Muscle layer of duodenum (tissue), 2 donors: ENCODE results near the gene UBTF.
A peak's percentile ranks its signal among the peaks of the same experiment; 100 is the strongest.

Experiments
- H3K27ac ChIP-seq: one replicate; pipeline ENCODE4 v1.7.0; 2013; ENCODE audit warnings: mild to moderate bottlenecking, low read length
- H3K27me3 ChIP-seq: one replicate; pipeline ENCODE4 v1.7.0; 2013; ENCODE audit warnings: low read depth, mild to moderate bottlenecking, control low read depth, low read length
- H3K36me3 ChIP-seq, 2 donors: one replicate each; pipeline ENCODE4 v1.7.0; 2013; ENCODE audit warnings: low read length in 2 of 2, control low read depth in 1 of 2, mild to moderate bottlenecking in 1 of 2; ENCODE audit not compliant: insufficient read depth in 2 of 2, control insufficient read depth in 1 of 2
- H3K4me1 ChIP-seq, 2 donors: one replicate each; pipeline ENCODE4 v1.7.0; 2013; ENCODE audit warnings: low read length in 2 of 2, mild to moderate bottlenecking in 2 of 2, control low read depth in 1 of 2, moderate library complexity in 1 of 2; ENCODE audit not compliant: insufficient read depth in 2 of 2, control insufficient read depth in 1 of 2
- H3K4me3 ChIP-seq, 2 donors: one replicate each; pipeline ENCODE4 v1.7.0; 2013; ENCODE audit warnings: low read length in 2 of 2, low read depth in 1 of 2, mild to moderate bottlenecking in 1 of 2
- H3K9me3 ChIP-seq, 2 donors: one replicate each; pipeline ENCODE4 v1.7.0; 2013; ENCODE audit warnings: low read length in 2 of 2, control low read depth in 1 of 2, mild to moderate bottlenecking in 1 of 2; ENCODE audit not compliant: control insufficient read depth in 1 of 2
- donor health status: healthy.

The UBTF gene

DNA sequence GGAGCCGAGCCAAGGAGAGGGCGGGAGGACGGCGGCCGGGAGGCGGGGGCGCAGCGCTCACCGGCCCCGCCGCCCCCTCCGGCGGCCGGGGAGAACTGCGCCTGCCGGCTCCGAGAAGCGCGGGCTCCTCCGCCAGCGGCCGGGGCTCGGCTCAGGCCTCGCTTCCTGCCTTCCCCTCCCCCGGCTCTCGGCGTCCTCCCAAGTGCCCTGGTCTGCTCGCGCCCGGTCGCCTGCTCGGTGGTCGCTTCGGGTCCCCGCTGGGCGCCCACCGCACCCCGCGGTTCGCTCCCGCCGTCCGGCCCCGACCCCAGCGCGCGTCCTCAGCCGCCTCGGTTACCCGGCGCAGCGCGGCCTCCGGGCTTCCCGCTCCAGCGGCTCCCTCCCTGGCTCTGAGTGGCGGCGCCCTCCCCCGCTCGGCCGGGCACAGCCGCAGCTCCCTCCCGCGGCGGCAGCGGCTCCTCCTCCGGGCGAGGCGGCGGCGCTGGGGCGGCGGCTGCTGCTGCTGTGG, 313 bp downstream of the UBTF start:
- no peak overlapping the region for H3K27ac ChIP-seq
- peaks cover 24 to 42% of the 10 kb centered on the region in 2 donors for H3K4me1 ChIP-seq
- H3K27me3 ChIP-seq: no peaks in the 10 kb centered on the region
- peak overlapping the region; percentile 33 to 62 for H3K4me3 ChIP-seq
- H3K36me3 ChIP-seq: peaks cover 27 to 29% of the 10 kb centered on the region in 2 donors
- no peaks in the 10 kb centered on the region for H3K9me3 ChIP-seq

DNA sequence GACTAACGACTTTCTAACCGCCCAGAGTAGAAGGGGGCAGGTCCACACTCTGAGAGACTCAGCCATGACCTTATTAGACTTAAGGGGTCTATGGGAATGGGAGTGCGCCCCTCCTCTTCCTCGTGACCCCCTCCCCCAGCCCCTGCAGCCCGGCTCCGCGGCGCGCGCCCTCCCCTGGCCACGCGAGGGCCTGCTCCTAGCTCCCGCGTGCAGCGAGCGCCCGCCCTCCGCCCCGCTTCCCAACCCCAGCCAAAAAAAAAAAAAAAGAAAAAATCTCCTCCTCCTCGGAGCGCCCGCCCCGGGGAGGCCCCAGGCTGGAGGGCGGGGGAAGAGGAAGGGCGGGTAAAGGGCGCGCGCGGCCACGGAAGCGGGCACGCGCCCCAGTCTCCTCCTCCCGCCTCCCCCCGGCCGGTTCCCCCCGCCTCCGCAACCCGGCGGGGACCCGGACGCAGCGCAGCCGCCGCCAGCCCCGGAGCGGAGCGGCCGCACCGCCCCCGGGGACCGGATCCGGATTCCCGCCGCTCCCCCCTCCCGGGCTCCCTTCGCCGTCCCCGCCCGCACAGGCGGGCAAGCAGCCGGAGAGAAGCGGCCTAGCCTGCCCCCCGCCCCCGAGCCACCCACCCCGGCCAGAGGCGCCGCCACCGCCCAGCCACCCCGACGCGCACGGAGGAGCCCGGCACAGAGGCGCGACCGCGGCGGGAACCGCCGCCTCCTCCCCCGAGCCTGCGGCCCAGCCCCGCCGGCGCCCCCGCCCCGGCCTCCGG, 949 bp downstream of the UBTF start:
- Histone ChIP-seq H3K36me3 (peaks cover 31 to 35% of the 10 kb centered on the region in 2 donors), H3K9me3 (no peaks in the 10 kb centered on the region), H3K4me3 (peak overlapping the region; percentile 49 to 54), H3K27me3 (no peaks in the 10 kb centered on the region), H3K4me1 (peaks cover 20 to 36% of the 10 kb centered on the region in 2 donors), H3K27ac (peak overlapping the region; percentile 76)

DNA sequence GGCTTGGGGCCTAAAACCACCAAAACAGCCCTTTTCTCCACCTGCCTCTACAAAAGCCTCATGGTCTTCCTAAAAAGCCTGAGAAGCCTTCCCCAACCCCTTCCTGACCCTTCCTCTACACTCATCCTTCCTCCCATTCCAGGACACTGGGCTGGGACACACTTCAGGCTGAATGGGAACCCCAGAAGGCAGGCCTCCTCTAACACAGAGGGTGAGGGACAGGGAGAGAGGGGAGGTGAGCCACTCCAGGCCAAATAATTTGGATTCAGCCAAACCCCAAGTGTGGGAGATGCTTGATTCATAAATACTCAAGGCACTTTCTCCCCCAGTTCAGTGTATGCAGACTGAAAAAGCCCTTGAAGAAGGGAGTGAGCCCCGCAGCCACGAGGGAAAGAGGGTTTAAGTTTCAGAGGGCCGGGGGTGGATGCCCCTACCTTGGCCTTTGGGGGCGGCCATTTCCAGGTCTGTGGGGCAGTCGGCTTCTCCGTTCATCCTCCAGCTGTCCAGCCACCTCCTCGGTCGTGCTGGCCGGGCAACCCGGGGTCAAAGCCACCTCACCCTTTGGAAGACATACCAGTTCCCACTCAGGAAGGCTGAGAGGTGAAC, 1.6 kb downstream of the UBTF start:
- Histone ChIP-seq H3K27me3 (no peaks in the 10 kb centered on the region), H3K9me3 (no peaks in the 10 kb centered on the region), H3K36me3 (peaks cover 31 to 35% of the 10 kb centered on the region in 2 donors), H3K27ac (peak overlapping the region; percentile 76), H3K4me3 (peak overlapping the region; percentile 49 to 54), H3K4me1 (peaks cover 14 to 32% of the 10 kb centered on the region in 2 donors)

DNA sequence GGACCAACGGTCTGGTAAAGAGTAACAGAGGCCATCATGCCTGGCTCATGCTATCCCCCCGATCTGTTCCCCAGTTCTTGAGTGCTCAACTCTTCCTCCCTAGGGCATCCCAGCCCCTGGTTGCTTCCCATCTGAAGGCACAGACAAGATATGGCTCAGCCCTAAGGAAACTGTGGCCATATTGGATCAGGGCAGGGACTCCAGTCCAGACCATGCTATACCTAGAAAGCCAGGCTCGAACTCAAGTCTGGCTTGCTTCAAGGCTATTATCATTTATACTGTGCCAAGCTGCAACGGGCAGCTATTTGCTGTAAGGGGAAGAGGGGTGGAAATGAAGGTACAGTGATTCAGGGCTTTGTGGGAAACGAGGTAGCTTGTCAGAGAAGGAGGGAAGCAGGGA, 2.8 kb downstream of the UBTF start:
- Histone ChIP-seq H3K36me3 (peaks cover 31 to 35% of the 10 kb centered on the region in 2 donors), H3K27ac (no peak overlapping the region)

DNA sequence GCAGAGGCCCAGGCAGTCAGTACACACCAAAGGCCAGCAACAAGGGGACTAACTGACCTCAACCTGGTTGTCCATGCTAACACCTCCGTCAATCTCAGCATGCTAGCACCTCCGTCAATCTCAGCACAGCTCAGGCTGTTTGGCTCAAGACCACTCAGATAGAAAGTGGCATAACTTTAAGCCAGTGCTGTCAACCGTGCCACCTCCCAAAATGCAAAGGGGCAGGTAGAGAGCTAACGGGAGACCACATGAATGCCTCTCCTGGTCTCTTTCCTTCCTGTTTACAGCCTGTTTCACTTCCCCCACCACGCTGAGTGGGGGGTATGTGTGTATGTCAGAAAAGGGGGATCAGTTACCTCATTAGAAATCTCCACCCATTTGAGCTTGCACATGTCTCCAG, 3.3 kb downstream of the UBTF start:
- Histone ChIP-seq H3K4me1 (peaks cover 14 to 26% of the 10 kb centered on the region in 2 donors), H3K9me3 (no peaks in the 10 kb centered on the region), H3K36me3 (peaks cover 35 to 40% of the 10 kb centered on the region in 2 donors), H3K4me3 (no peak overlapping the region), H3K27ac (no peak overlapping the region), H3K27me3 (no peaks in the 10 kb centered on the region)

More for the DNA sequence above, 2.8 kb downstream of the UBTF start:
- no peak overlapping the region for H3K4me3 ChIP-seq
- peaks cover 14 to 24% of the 10 kb centered on the region in 2 donors for H3K4me1 ChIP-seq
- no peaks in the 10 kb centered on the region for H3K27me3 ChIP-seq
- no peaks in the 10 kb centered on the region for H3K9me3 ChIP-seq

DNA sequence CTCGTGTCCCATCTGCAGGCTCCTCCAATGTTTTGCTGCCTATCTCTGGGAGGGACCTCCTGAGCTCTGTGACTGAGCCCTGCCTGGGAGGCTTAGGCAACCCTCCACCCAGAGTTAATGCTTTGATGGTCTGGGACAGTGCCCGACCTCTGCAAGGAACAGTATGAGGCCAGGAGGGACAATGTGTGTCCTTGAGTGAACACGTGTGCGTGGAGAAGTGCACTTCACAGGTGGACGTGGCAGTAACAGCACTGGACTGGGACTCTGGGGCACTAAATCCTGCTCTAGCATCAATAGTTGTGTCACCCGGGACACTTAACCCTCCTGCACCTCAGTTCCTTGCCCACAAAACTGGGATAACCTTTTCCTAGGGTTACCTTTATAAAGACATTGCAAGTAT, 4.6 kb downstream of the UBTF start:
- Histone ChIP-seq H3K27me3 (no peaks in the 10 kb centered on the region), H3K27ac (no peak overlapping the region), H3K4me1 (peaks cover 16 to 37% of the 10 kb centered on the region in 2 donors), H3K36me3 (peaks cover 43 to 44% of the 10 kb centered on the region in 2 donors), H3K4me3 (no peak overlapping the region), H3K9me3 (no peaks in the 10 kb centered on the region)

DNA sequence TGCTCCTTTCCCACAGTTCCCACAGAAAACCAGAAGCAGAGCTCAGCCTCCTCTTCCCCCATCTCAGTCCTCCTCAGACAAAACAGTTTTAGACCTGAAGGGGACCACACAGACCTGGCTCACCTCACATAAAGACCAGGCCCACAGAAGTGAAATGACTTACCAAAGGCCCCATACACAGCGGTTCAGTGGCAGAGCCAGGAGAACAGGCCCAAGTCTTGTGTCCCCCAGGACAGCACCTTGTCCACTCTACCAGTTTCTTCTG, 5.3 kb downstream of the UBTF start:
- Histone ChIP-seq H3K4me3 (no peak overlapping the region), H3K27me3 (no peaks in the 10 kb centered on the region), H3K36me3 (peaks cover 51 to 52% of the 10 kb centered on the region in 2 donors), H3K27ac (no peak overlapping the region), H3K9me3 (no peaks in the 10 kb centered on the region), H3K4me1 (peaks cover 16 to 39% of the 10 kb centered on the region in 2 donors)

DNA sequence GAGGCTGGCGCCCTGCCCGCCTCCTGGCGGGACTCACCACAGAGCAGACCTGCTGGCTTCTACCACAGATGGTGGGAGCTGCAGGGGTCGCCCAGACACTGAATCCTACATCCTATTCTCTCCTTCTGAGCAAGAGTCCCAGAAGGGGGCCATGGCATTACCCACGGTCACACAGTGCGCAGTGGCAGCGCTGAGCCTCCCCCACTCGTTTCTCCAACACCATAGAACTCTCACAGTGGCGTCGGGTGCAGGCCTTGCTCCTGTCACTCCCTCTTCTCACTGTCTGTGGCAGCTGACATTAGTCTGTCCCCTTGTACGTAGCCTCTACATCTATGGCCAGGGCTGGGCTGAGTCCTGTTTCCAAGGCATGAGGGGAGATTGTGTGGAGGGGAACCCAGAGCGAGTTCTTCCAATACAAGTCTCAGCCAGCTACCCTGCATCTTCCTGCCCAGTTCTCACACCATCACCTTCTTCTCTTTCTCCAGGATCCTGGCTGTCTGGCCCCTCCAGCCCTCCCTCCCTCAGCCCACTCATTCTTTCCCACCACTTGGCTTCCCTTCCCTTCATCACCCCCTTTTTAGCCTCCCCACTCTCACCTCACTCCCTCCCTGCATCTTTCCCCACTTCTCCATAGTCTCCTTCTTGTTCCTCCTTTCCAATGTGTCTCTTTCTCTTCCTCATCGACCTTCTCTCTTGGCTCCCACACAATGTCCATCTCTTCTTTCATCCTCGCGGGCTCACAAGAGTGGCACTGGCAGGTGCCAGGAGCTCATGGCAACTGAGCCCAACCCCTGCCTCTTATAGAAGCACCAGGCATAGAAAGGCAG, 5.9 kb downstream of the UBTF start:
- H3K4me1 ChIP-seq: peaks cover 16 to 39% of the 10 kb centered on the region in 2 donors
- H3K27ac ChIP-seq: no peak overlapping the region
- H3K4me3 ChIP-seq: no peak overlapping the region
- no peaks in the 10 kb centered on the region for H3K27me3 ChIP-seq
- H3K36me3 ChIP-seq: peaks cover 54 to 55% of the 10 kb centered on the region in 2 donors
- no peaks in the 10 kb centered on the region for H3K9me3 ChIP-seq

DNA sequence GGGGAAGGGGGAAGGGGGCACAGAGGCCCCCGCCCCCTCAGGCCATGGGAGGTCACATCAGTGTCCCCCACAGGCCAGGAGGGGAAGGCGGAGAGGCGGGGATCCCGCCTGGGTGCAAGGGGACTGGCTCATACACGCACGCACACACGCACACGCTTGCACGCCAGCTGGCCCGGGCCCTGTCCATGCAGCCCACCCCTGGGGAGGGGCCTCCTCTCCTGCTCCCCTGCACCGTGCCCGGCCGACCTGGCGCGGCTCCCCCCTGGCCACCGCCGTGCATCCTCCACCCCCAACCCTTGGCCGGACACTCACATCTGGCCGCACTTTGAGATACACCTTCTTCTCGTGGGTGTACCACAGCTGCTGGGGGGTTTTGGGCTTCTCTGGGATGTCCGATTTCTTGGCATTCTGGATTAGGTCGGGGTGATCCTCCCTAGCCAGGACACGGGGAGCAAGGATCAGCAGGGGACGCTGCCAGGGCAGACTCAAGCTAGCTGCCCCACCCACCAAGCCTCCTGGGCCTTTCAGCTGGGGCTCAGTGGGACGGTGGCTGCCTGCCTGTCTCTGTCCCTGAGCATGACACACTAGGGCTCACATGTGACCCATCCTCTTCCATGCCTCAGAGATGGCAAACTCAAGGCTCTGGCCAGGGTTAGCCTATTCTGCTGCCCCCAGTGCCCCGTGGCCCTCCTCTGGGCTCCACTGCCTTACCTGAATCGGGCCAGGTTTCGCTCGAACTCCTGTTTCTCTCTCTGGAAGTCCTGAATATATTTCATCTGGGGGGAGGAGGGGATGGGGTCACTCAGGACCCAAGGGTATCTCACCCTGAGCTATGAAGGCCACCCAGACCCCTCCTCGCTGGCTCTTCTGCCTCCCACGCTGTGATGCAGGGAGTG, 6.7 kb downstream of the UBTF start:
- no peak overlapping the region for H3K27ac ChIP-seq
- H3K36me3 ChIP-seq: peaks cover 60 to 63% of the 10 kb centered on the region in 2 donors
- no peak overlapping the region for H3K4me3 ChIP-seq
- H3K9me3 ChIP-seq: no peaks in the 10 kb centered on the region
- H3K4me1 ChIP-seq: peaks cover 12 to 35% of the 10 kb centered on the region in 2 donors
- H3K27me3 ChIP-seq: no peaks in the 10 kb centered on the region

DNA sequence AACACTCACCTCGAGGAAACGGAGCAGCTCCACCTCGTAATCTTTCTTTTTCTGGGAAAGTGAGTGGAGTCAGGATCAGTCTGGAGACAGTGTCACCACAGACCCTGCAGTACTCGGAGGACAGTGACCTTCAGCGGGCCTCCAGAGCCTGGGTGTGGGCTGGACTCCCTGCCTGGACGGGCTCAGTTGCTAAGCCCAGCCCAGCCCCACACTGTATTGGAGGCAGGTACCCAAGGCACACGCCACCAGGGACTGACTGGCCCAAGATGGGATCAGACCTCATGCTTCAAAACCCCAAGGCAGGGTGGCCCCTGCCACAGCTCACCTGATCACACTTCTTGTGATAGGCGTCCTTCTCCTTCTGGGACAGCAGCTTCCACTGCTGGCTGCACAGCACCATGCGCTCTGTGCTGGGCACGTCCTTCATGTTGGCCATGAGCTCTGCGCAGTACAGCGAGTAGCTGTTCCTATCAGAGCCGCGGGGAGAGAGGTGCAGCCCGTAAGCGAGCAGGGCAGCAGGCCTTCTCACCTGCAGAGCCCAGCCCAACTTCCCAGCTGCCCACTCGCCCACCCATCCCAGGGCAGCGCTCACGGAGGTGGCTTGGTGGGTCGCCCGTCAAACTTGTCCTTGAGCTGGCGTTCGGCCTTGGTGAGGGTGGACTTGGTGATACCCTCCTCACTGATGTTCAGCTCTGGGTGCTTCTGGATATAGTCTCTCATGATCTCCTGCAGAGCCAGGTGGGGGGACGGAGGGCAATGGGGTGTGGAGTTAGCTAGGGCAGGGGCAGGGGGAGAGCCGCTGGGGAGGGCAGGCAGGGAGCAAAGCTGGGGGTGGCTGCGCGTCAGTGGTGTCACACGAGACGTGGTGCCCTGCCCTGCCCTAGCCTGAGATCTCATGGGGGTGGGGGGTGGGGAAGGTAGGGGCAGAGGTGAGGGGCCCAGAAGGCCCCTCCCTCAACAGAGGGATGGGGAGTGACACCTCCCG, 7.9 kb downstream of the UBTF start:
- H3K4me3 ChIP-seq: no peak overlapping the region
- H3K36me3 ChIP-seq: peaks cover 60 to 72% of the 10 kb centered on the region in 2 donors
- no peaks in the 10 kb centered on the region for H3K27me3 ChIP-seq
- H3K9me3 ChIP-seq: no peaks in the 10 kb centered on the region
- H3K27ac ChIP-seq: no peak overlapping the region
- peaks cover 2 to 25% of the 10 kb centered on the region in 2 donors for H3K4me1 ChIP-seq
